Measurements from ENCODE around the gene PCNX2.

PCNX2 gene

GRCh38 chr1:233295237-233295974, at the start of gene PCNX2:
Gene PCNX2 (minus strand): TSS chr1:233295725. CDS start chr1:233295478, 247 bp downstream.
- DNase-seq (ENCODE audit: low read depth) = peak; percentile 47

- DNase-seq (ENCODE audit: low read depth) = no peak
These were observed 47.7 kb upstream of the PCNX2 start for GRCh38 chr1:233343262-233343661.

GRCh38 chr1:233342086-233342485, 46.6 kb upstream of the PCNX2 start:
- no peak for DNase-seq (ENCODE audit: low read depth)

GRCh38 chr1:233340966-233341516, 45.5 kb upstream of the PCNX2 start:
- DNase-seq (ENCODE audit: low read depth) = no peak

- DNase-seq (ENCODE audit: low read depth) = no peak
These were observed 44.6 kb upstream of the PCNX2 start for GRCh38 chr1:233340031-233340555.

- no peak for DNase-seq (ENCODE audit: low read depth)
These were observed 42.6 kb upstream of the PCNX2 start for GRCh38 chr1:233338102-233338501.

GRCh38 chr1:233337505-233337904, 42.0 kb upstream of the PCNX2 start:
- DNase-seq (ENCODE audit: low read depth) = no peak

- no peak for DNase-seq (ENCODE audit: low read depth)
These were observed 41.3 kb upstream of the PCNX2 start for GRCh38 chr1:233336554-233337456.

GRCh38 chr1:233334092-233334491, 38.6 kb upstream of the PCNX2 start:
- DNase-seq (ENCODE audit: low read depth) = no peak

GRCh38 chr1:233333086-233333485, 37.6 kb upstream of the PCNX2 start:
- no peak for DNase-seq (ENCODE audit: low read depth)

GRCh38 chr1:233331676-233332519, 36.4 kb upstream of the PCNX2 start:
- no peak for DNase-seq (ENCODE audit: low read depth)

- peak; percentile 7 for DNase-seq (ENCODE audit: low read depth)
These were observed 32.8 kb upstream of the PCNX2 start for GRCh38 chr1:233328142-233328921.

GRCh38 chr1:233327651-233328141, 32.2 kb upstream of the PCNX2 start, which contains the start of gene MAP3K21:
Gene MAP3K21 (plus strand): TSS chr1:233327724. CDS start chr1:233328029, 305 bp downstream.
- peak; percentile 1 for DNase-seq (ENCODE audit: low read depth)

- peak; percentile 83 for DNase-seq (ENCODE audit: low read depth)
These were observed 31.5 kb upstream of the PCNX2 start for GRCh38 chr1:233326811-233327650.

- no peak for DNase-seq (ENCODE audit: low read depth)
These were observed 30.8 kb upstream of the PCNX2 start for GRCh38 chr1:233326319-233326718.

GRCh38 chr1:233323718-233324117, 28.2 kb upstream of the PCNX2 start:
- no peak for DNase-seq (ENCODE audit: low read depth)

- DNase-seq (ENCODE audit: low read depth) = no peak
These were observed 24.5 kb upstream of the PCNX2 start for GRCh38 chr1:233320023-233320422.

GRCh38 chr1:233319272-233319671, 23.7 kb upstream of the PCNX2 start:
- no peak for DNase-seq (ENCODE audit: low read depth)

- no peak for DNase-seq (ENCODE audit: low read depth)
These were observed 20.9 kb upstream of the PCNX2 start for GRCh38 chr1:233316473-233316872.
